ENCODE data around the gene ANKRD24.

DNA sequence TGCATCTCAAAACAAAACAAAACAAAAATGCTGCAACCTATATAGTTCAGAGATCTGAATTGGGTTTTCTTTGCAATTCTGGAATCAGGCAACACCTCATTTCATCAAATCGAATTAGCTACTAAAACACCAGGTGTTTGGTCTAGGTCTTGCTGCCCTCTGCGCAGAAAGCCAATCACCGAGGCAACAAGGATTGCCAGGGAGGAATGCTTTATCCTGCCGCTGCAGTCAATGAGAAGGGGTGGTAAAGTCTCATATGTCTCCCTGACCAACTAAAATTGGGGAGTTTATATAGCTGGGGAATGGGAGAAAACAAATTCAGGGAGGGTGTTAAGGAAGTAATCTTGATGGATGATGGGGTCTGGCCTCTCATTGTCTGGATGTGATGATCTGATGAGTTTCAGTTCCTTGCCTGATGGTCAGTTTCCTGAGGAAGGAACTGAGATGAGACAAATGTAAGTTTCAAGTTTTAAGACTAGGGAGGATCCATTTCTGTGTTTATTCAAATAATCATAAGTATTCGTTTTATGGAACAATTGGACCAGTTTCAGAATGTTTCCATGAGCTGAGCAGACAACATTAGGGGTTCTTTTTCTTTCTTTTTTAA is 59.4 kb downstream of the ANKRD24 start:
- TF ChIP-seq EZH2 (IDR thresholded peaks at IDR 0.05; ENCODE audit: borderline replicate concordance, low read depth, low read length, poor library complexity, severe bottlenecking) = no peak
- TF ChIP-seq, protein P1, sequence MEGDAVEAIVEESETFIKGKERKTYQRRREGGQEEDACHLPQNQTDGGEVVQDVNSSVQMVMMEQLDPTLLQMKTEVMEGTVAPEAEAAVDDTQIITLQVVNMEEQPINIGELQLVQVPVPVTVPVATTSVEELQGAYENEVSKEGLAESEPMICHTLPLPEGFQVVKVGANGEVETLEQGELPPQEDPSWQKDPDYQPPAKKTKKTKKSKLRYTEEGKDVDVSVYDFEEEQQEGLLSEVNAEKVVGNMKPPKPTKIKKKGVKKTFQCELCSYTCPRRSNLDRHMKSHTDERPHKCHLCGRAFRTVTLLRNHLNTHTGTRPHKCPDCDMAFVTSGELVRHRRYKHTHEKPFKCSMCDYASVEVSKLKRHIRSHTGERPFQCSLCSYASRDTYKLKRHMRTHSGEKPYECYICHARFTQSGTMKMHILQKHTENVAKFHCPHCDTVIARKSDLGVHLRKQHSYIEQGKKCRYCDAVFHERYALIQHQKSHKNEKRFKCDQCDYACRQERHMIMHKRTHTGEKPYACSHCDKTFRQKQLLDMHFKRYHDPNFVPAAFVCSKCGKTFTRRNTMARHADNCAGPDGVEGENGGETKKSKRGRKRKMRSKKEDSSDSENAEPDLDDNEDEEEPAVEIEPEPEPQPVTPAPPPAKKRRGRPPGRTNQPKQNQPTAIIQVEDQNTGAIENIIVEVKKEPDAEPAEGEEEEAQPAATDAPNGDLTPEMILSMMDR (conservative IDR thresholded peaks at IDR 0.05; ENCODE audit: low read depth, low read length) = no peak

All from A673 (cell line).